Superior temporal gyrus (tissue), 1 donor: ENCODE data around the gene HDAC8.
A peak's percentile ranks its signal among the peaks of the same experiment; 100 is the strongest.
"Not testable (repeated sequence)": the region's sequence is repeated elsewhere in the genome, so short reads cannot be mapped to it uniquely, and the experiment has no call there.

ENCODE experiments used
- DNase-seq: peaks from one replicate; pipeline ENCODE4 v3.0.0-alpha.2; 2016; ENCODE audit errors: extremely low spot score

The HDAC8 gene

GRCh38 chrX:72536542-72536941, 36.1 kb downstream of the HDAC8 start:
- DNase-seq = peak; percentile 37

DNA sequence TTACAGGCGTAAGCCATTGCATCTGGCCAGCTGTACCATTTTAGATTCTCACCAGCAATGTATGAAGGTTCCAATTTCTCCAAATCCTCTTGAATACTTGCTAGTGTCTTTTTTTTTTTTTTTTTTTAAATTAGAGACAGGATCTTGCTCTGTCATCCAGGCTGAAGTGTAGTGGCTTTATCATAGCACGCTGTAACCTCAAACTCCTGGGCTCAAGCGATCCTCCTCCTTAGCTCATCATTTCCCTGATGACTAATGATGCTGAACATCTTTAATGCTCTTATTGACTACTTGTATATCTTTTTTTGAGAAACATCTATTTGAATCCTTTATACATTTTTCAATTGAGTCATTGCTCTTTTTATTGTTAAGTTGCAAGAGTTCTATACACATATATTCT, 40.3 kb downstream of the HDAC8 start:
- DNase-seq = no peak

- no peak for DNase-seq
Measured at GRCh38 chrX:72526534-72527508, 45.8 kb downstream of the HDAC8 start.

GRCh38 chrX:72498782-72499181, 73.9 kb downstream of the HDAC8 start:
- no peak for DNase-seq

DNA sequence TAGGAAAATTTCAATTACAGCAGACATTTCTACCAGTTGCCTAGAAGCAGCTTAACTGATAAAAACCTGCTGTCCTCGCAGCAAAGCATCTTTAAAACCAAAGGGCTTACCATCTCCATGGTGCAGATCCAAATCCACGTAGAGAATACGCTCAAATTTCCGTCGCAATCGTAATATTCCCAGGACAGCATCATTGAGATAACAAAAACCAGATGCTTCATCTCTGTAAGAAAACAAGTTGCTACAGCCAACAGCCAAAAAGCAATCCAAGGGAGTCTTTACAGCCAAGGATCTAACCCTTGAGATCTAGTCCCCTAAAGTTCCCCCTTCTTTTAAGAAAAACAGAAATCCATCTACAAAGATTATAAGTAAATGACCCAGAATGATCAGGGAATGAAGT, 77.6 kb downstream of the HDAC8 start:
- no peak for DNase-seq

DNA sequence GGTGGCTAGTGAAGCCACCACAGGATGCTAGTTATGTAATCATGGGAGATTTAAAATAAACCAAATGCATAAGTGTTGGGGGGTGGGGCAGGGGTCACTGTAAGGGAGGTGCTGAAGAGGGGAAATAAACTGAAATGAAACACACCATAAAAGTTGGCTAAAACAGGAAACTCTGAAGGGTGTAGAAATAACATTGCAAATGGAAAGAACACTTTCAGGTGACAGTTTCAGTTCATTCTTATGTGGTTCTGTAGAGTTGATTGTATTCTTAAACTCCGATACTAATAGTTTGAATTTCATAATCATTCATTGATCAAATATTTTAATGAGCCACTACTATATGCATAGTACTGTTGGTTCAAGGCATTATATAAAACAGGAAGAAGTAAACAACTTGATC, 80.1 kb downstream of the HDAC8 start:
- DNase-seq = no peak

- not testable (repeated sequence) for DNase-seq
Measured at GRCh38 chrX:72490221-72490620, 82.4 kb downstream of the HDAC8 start.

DNA sequence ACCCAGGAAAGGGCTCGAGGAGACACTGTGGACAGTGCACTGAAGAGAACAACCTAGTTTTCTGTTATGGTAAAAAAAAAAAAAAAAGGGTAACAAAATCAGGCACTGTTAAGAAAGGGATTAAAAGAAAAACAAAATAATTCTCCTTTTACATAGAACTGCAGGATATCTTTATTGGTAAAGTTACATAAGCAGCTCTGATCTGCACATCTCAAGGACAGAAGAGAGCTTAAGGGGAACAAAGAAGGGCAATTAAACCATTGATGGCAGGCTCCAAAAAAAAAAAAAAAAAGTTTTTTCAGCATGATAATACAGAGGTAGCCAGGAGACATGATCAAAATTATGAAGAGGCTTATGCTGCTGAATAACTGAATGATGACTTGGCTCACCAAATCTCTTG, 85.0 kb downstream of the HDAC8 start:
- no peak for DNase-seq

DNA sequence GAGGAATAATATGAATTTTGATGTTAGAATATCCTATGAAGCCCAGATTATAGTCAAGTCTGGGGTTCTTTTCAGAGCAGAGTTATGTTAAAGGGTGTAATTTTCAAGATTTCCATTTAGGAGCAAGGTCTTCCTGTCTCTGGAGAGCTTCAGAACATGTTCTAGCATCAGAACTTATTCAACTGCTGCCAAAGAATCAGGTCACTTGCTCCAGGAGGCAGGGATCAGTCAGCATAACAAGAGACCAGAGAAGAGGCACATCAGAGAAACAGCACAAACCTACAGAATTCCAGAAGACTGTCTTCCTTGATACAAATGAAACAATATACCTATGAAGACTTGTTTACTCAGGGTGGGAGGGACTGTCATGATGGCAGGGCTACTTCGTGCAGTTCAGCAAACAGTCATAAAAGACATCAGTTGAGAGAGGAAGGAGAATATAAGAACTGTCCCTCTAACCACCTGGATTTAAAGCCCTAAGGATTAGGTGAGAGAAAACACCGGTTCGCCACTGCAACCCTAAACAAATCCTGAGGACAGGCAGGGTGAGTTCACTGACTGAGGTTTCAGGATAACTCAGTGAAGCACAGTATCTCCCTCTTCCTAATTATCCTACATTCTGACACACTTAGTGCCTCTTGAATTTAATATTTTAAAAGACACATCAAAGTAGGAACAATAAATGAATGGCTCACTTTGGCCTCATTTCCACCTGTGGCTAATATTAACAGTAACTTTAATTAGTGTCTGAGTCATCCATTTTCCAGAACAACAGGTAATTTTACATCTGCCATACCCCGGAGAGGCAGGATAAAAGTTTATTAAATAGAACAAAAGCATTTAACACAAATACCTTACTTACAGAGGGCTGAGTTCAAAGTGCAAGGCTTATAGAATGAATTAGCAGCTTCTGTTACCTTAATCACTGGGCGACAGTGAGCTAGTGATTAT, 93.0 kb downstream of the HDAC8 start:
- DNase-seq = no peak

- no peak for DNase-seq
Measured at GRCh38 chrX:72478853-72479252, 93.8 kb downstream of the HDAC8 start.

GRCh38 chrX:72478351-72478750, 94.3 kb downstream of the HDAC8 start:
- no peak for DNase-seq

DNA sequence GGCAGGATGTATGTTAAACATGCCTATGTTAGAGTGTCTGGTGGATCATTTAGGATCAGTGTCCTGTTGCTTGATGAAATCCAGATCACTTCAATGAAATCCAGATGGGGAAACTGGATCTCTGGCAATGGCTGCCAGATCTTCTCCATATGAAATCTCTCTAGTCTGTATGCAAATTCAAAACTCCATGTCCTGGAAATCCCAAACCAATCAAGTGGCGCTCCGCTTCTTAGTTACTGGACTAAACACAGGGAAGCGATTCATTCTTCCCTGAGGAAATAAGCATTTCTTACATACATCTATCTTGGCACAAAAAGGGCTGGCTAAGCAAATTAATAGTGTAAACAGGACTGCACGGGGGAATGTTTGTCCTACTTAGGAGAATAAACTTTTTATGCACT, 94.9 kb downstream of the HDAC8 start:
- DNase-seq = no peak

- DNase-seq = no peak
Measured at GRCh38 chrX:72477376-72477775, 95.3 kb downstream of the HDAC8 start.

- DNase-seq = no peak
Measured at GRCh38 chrX:72475952-72476668, 96.5 kb downstream of the HDAC8 start.

DNA sequence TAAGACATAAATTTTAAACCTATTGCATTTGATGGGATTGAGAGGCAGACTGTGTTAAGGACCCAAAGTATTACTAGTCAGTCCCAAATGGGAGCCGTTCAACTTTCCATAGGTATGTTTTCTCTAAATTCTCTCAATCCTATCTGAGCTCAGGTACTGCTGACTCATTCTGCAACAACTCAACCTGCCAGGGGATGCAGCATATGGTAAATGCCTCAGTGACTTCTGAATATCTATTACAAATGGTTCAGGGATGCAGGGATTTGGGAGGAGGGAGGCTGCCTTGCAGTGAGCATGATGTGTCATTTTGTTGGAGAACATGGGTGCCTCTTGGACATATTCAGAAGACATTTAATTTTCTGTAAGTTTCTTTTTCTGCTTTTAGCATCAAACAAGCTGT, 97.3 kb downstream of the HDAC8 start:
- DNase-seq = no peak

- no peak for DNase-seq
Measured at GRCh38 chrX:72470532-72471223, 102.0 kb downstream of the HDAC8 start.

GRCh38 chrX:72470117-72470516, 102.5 kb downstream of the HDAC8 start:
- no peak for DNase-seq

- DNase-seq = no peak
Measured at GRCh38 chrX:72468607-72469006, 104.0 kb downstream of the HDAC8 start.

DNA sequence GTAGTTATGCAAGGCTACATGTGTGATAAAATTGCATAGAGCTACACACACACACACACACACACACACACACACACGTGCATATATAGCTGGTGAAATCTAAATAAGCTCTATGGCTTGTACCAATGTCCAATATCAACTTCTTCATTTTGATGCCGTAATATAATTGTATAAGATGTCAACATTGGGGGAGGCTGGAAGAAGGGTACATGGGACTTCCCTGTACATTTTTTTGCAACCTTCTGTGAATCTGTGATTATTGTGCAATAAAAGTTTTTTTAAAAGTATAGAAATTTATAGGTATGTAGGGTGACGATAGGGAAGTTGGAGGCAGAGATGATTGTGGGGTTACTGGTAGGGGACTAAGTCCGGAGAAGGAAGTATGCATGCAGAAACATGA, 105.5 kb downstream of the HDAC8 start:
- DNase-seq = no peak

DNA sequence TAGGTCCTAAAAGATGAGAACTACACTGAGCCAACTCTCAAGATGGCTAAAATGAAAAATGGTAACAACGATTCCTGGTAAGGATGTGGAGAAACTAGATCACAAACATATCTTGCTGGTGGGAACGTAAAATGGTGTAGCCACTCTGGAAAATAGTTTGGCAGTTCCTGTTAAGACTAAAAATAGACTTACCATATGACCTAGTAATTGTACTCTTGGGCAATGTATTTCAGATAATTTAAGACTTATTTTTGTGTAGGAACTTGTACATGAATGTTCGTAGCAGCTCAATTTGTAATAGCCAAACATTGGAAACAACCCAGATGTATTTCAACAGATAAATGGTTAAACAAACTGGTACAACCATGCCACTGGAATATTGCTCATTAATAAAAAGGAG, 106.2 kb downstream of the HDAC8 start:
- DNase-seq = no peak

- no peak for DNase-seq
Measured at GRCh38 chrX:72465889-72466288, 106.8 kb downstream of the HDAC8 start.
